Measurements from ENCODE around the gene PRDM11. TPM values are rescaled to one million over a fixed set of nuclear protein-coding genes. Genes with fewer than 3 reads are reported as not detected.

The PRDM11 gene
- 1 to 10 TPM; 2.5 to 4.6 TPM for total RNA-seq

- peaks cover 41% of the 10 kb centered on the region for H3K27me3 Mint-ChIP-seq
- CTCF ChIA-PET, result interaction anchor here (1.0 kb wide), 1 partner anchor 37 kb away, joined by 4 read pairs; no protein-coding TSS in a partner anchor
Measured at GRCh38 chr11:45146072-45147016, at the start of gene PRDM11. TSS of gene PRDM11 (plus strand) at chr11:45146639. CDS start at chr11:45181767, 35,128 bp downstream.

GRCh38 chr11:45097721-45098493, 48.5 kb upstream of the PRDM11 start:
- peaks cover 39% of the 10 kb centered on the region for H3K27me3 Mint-ChIP-seq
- CTCF ChIA-PET, result interaction anchor here (0.6 to 20.4 kb wide), 8 partner anchors 8 to 1033 kb away, joined by 3 to 622 read pairs (median 5); partner anchors contain the start of gene TP53I11
- H3K4me1 Mint-ChIP-seq, result peaks cover 21% of the 10 kb centered on the region
- H3K27ac Mint-ChIP-seq, result no peak overlapping the region
- ATAC-seq, result no peak
- no peaks in the 10 kb centered on the region for H3K9me3 Mint-ChIP-seq (ENCODE audit: low read depth)
- DNase-seq, result peak; percentile 64
- H3K4me3 Mint-ChIP-seq, result no peak overlapping the region
- no peaks in the 10 kb centered on the region for H3K36me3 Mint-ChIP-seq

More at GRCh38 chr11:45146072-45147016, at the start of gene PRDM11:
- peak within 1 kb of the TSS; percentile 62 for H3K27ac Mint-ChIP-seq
- H3K36me3 Mint-ChIP-seq, result no peaks in the 10 kb centered on the region
- DNase-seq (peak; percentile 38), ATAC-seq (peak; percentile 38)
- peak within 1 kb of the TSS; percentile 66 for H3K4me3 Mint-ChIP-seq
- peaks cover 24% of the 10 kb centered on the region for H3K4me1 Mint-ChIP-seq
- H3K9me3 Mint-ChIP-seq (ENCODE audit: low read depth), result peaks cover 2% of the 10 kb centered on the region

- H3K27me3 Mint-ChIP-seq, result peaks cover 40% of the 10 kb centered on the region
- no peak overlapping the region for H3K27ac Mint-ChIP-seq
- H3K4me3 Mint-ChIP-seq, result no peak overlapping the region
- no peaks in the 10 kb centered on the region for H3K36me3 Mint-ChIP-seq
- ATAC-seq (no peak), DNase-seq (peak; percentile 30)
- CTCF ChIA-PET, result interaction anchor here (1.7 to 20.4 kb wide), 3 partner anchors 12 to 170 kb away, joined by 6 to 622 read pairs (median 373); no protein-coding TSS in a partner anchor
- peaks cover 15% of the 10 kb centered on the region for H3K4me1 Mint-ChIP-seq
- H3K9me3 Mint-ChIP-seq (ENCODE audit: low read depth), result no peaks in the 10 kb centered on the region
Measured at GRCh38 chr11:45098929-45099328, 47.5 kb upstream of the PRDM11 start.

- no peaks in the 10 kb centered on the region for H3K9me3 Mint-ChIP-seq (ENCODE audit: low read depth)
- no peaks in the 10 kb centered on the region for H3K36me3 Mint-ChIP-seq
- CTCF ChIA-PET, result interaction anchor here (0.7 to 20.4 kb wide), 5 partner anchors 9 to 189 kb away, joined by 3 to 622 read pairs (median 5); no protein-coding TSS in a partner anchor
- H3K4me3 Mint-ChIP-seq, result no peak overlapping the region
- no peak for ATAC-seq
- H3K4me1 Mint-ChIP-seq, result peaks cover 13% of the 10 kb centered on the region
- H3K27me3 Mint-ChIP-seq, result peaks cover 43% of the 10 kb centered on the region
- H3K27ac Mint-ChIP-seq, result no peak overlapping the region
- DNase-seq, result peak; percentile 38
Measured at GRCh38 chr11:45100339-45100738, 46.1 kb upstream of the PRDM11 start.

GRCh38 chr11:45102361-45102809, 44.1 kb upstream of the PRDM11 start:
- Mint-ChIP-seq H3K27me3 (peaks cover 24% of the 10 kb centered on the region), H3K27ac (peak overlapping the region; percentile 85), H3K4me3 (no peak overlapping the region), H3K9me3 (ENCODE audit: low read depth) (no peaks in the 10 kb centered on the region), H3K4me1 (peaks cover 13% of the 10 kb centered on the region), H3K36me3 (no peaks in the 10 kb centered on the region)
- CTCF ChIA-PET, result interaction anchor here (0.8 to 20.4 kb wide), 26 partner anchors 7 to 492 kb away, joined by 3 to 622 read pairs (median 8); partner anchors contain the start of gene TP53I11
- no peak for DNase-seq
- ATAC-seq, result peak; percentile 23

- H3K27me3 Mint-ChIP-seq, result peaks cover 23% of the 10 kb centered on the region
- H3K4me3 Mint-ChIP-seq, result peak overlapping the region; percentile 66
- DNase-seq (peak; percentile 86), ATAC-seq (peak; percentile 99)
- no peaks in the 10 kb centered on the region for H3K36me3 Mint-ChIP-seq
- no peaks in the 10 kb centered on the region for H3K9me3 Mint-ChIP-seq (ENCODE audit: low read depth)
- peak overlapping the region; percentile 85 for H3K27ac Mint-ChIP-seq
- CTCF ChIA-PET, result interaction anchor here (0.6 to 20.4 kb wide), 36 partner anchors 8 to 493 kb away, joined by 3 to 622 read pairs (median 5); partner anchors contain the start of gene TP53I11
- peaks cover 13% of the 10 kb centered on the region for H3K4me1 Mint-ChIP-seq
Measured at GRCh38 chr11:45102810-45103621, 43.4 kb upstream of the PRDM11 start.

GRCh38 chr11:45104006-45104789, 42.2 kb upstream of the PRDM11 start:
- DNase-seq, result peak; percentile 39
- peaks cover 13% of the 10 kb centered on the region for H3K4me1 Mint-ChIP-seq

GRCh38 chr11:45104790-45105084, 41.7 kb upstream of the PRDM11 start:
- Mint-ChIP-seq H3K36me3 (no peaks in the 10 kb centered on the region), H3K4me1 (peaks cover 13% of the 10 kb centered on the region), H3K27ac (no peak overlapping the region), H3K4me3 (no peak overlapping the region), H3K27me3 (peaks cover 20% of the 10 kb centered on the region), H3K9me3 (ENCODE audit: low read depth) (no peaks in the 10 kb centered on the region)
- ATAC-seq (no peak), DNase-seq (peak; percentile 19)
- CTCF ChIA-PET, result interaction anchor here (0.9 to 20.4 kb wide), 29 partner anchors 10 to 667 kb away, joined by 3 to 622 read pairs (median 5); no protein-coding TSS in a partner anchor

More at GRCh38 chr11:45104006-45104789, 42.2 kb upstream of the PRDM11 start:
- CTCF ChIA-PET, result interaction anchor here (0.6 to 20.4 kb wide), 38 partner anchors 8 to 668 kb away, joined by 3 to 622 read pairs (median 5); no protein-coding TSS in a partner anchor
- no peaks in the 10 kb centered on the region for H3K36me3 Mint-ChIP-seq
- H3K27me3 Mint-ChIP-seq, result peaks cover 21% of the 10 kb centered on the region
- no peak for ATAC-seq
- H3K9me3 Mint-ChIP-seq (ENCODE audit: low read depth), result no peaks in the 10 kb centered on the region
- no peak overlapping the region for H3K4me3 Mint-ChIP-seq
- no peak overlapping the region for H3K27ac Mint-ChIP-seq

- Mint-ChIP-seq H3K4me1 (peaks cover 13% of the 10 kb centered on the region), H3K9me3 (ENCODE audit: low read depth) (no peaks in the 10 kb centered on the region), H3K27me3 (peaks cover 16% of the 10 kb centered on the region), H3K27ac (no peak overlapping the region), H3K4me3 (no peak overlapping the region), H3K36me3 (no peaks in the 10 kb centered on the region)
- peak; percentile 28 for ATAC-seq
- peak; percentile 68 for DNase-seq
- CTCF ChIA-PET, result interaction anchor here (0.7 to 20.4 kb wide), 31 partner anchors 10 to 666 kb away, joined by 3 to 622 read pairs (median 4); no protein-coding TSS in a partner anchor
Measured at GRCh38 chr11:45105233-45105983, 41.0 kb upstream of the PRDM11 start.

- ATAC-seq, result no peak
- peak; percentile 33 for DNase-seq
- Mint-ChIP-seq H3K9me3 (ENCODE audit: low read depth) (no peaks in the 10 kb centered on the region), H3K4me3 (no peak overlapping the region), H3K36me3 (no peaks in the 10 kb centered on the region), H3K27ac (no peak overlapping the region), H3K27me3 (peaks cover 16% of the 10 kb centered on the region), H3K4me1 (peaks cover 13% of the 10 kb centered on the region)
- CTCF ChIA-PET, result interaction anchor here (0.7 to 20.4 kb wide), 14 partner anchors 9 to 666 kb away, joined by 3 to 622 read pairs (median 10); no protein-coding TSS in a partner anchor
Measured at GRCh38 chr11:45105984-45106375, 40.5 kb upstream of the PRDM11 start.

GRCh38 chr11:45106440-45106839, 40.0 kb upstream of the PRDM11 start:
- Mint-ChIP-seq H3K27me3 (peaks cover 17% of the 10 kb centered on the region), H3K27ac (no peak overlapping the region), H3K4me3 (no peak overlapping the region), H3K9me3 (ENCODE audit: low read depth) (no peaks in the 10 kb centered on the region), H3K4me1 (peaks cover 13% of the 10 kb centered on the region), H3K36me3 (no peaks in the 10 kb centered on the region)
- DNase-seq (no peak), ATAC-seq (no peak)
- CTCF ChIA-PET, result interaction anchor here (0.7 to 20.4 kb wide), 8 partner anchors 9 to 665 kb away, joined by 3 to 622 read pairs (median 16); no protein-coding TSS in a partner anchor
